Spinal cord (tissue), 10 donors: ENCODE results near the gene KRT39. TPM values are rescaled to one million over a fixed set of nuclear protein-coding genes. Genes with fewer than 3 reads are reported as not detected.
A peak's percentile ranks its signal among the peaks of the same experiment; 100 is the strongest.

Source experiments
- DNase-seq, 6 donors: peaks; one replicate each; pipeline versions ENCODE4 v3.0.0 to v3.0.0-alpha.2; 2013 to 2015; ENCODE audit warnings: low spot score in 6 of 6, low read depth in 4 of 6
- H3K27ac ChIP-seq: one replicate; pipeline ENCODE4 v1.5.1; 2013; ENCODE audit warnings: low read depth, low read length, control low read depth
- H3K27me3 ChIP-seq: one replicate; pipeline ENCODE4 v1.6.1; 2013; ENCODE audit warnings: low read length; ENCODE audit not compliant: control insufficient read depth, insufficient read depth
- H3K36me3 ChIP-seq: one replicate; pipeline ENCODE4 v1.6.1; 2013; ENCODE audit warnings: low read length; ENCODE audit not compliant: control insufficient read depth, insufficient read depth
- H3K4me1 ChIP-seq: one replicate; pipeline ENCODE4 v1.6.1; 2013; ENCODE audit warnings: low read length; ENCODE audit not compliant: control insufficient read depth, insufficient read depth
- H3K4me3 ChIP-seq: one replicate; pipeline ENCODE4 v1.5.1; 2013; ENCODE audit warnings: low read depth, low read length, control low read depth
- H3K9me3 ChIP-seq: one replicate; pipeline ENCODE4 v1.6.1; 2013; ENCODE audit warnings: low read length; ENCODE audit not compliant: control insufficient read depth, insufficient read depth
- WGBS: methylation state at CpG from one replicate; pipeline ENCODE4 v1.1.5; 2013; ENCODE audit warnings: missing lambda C conversion rate; ENCODE audit not compliant: insufficient coverage; 5-methylcytosine and 5-hydroxymethylcytosine counted together
- polyA plus RNA-seq, 2 donors: library from polyadenylated mRNA; unstranded; fragments of 120-200 nt; gene quantifications; one replicate each; pipeline ENCODE4 v1.2.1, GENCODE V29; 2013; ENCODE audit not compliant: insufficient read length in 2 of 2
- total RNA-seq, 2 donors: library from RNA; depleted of rRNA in 1 of 2; stranded (reverse); fragments of 120-200 nt in 1 of 2; fragments of >200 nt in 1 of 2; gene quantifications; one replicate each; pipeline versions ENCODE4 v1.2.3 to v1.2.4, GENCODE V29; 2013 to 2014
- donor health status: healthy.

KRT39 gene
- total and polyA plus RNA-seq, 4 donors: not detected

DNA sequence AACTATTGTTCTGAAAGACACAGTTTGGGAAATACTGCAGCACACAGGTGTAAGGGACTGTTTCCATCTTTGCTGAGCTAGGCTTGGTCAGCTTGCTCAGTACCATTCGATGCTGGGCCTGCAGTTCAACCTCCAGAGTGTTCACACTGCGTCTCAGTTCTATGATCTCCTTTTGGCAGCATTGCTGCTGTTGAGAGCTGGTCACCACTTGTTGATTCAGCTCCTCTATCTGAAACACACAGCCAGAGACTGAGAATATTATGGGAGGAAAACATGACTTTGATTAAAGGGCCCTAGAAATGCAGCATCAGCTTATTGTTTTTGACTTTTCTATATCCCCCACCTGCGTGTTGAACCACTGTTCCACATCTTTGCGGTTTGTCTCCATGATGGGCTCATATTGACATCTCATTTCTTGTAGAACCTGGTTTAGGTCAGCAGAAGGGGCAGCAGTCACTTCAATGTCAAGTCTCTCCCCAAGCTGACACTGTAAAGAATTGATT is 4.6 kb downstream of the KRT39 start:
- Histone ChIP-seq H3K4me3 (no peak overlapping the region), H3K9me3 (no peaks in the 10 kb centered on the region), H3K4me1 (no peaks in the 10 kb centered on the region), H3K27me3 (no peaks in the 10 kb centered on the region), H3K27ac (no peak overlapping the region), H3K36me3 (no peaks in the 10 kb centered on the region)
- WGBS: 90% methylated on average over 2 of the region's 4 CpGs
- no peak for DNase-seq

DNA sequence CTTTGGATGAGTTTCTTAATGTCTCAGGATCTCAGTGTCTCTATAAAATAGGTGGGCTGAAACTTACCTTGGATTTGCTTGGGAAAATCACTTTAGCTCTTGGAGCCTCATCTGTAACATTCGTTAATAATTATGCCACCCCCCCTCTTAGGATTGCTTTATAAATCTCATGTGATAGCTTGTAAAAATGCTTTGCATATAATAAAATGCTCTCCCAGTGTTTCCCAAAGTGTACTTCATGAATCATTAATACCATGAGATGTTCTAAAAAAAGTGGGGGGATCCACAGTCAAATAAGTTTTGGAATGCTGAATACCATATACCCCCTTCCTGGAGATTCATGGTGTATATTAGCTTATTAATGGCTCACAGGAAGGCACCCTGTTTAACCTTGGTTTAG is 5.2 kb downstream of the KRT39 start:
- no peaks in the 10 kb centered on the region for H3K9me3 ChIP-seq
- no peak overlapping the region for H3K4me3 ChIP-seq
- no peak overlapping the region for H3K27ac ChIP-seq
- no peaks in the 10 kb centered on the region for H3K36me3 ChIP-seq
- WGBS: no CpG with 5 or more reads among the region's 1 CpG
- no peaks in the 10 kb centered on the region for H3K27me3 ChIP-seq
- DNase-seq: no peak
- H3K4me1 ChIP-seq: no peaks in the 10 kb centered on the region

- H3K27ac ChIP-seq: no peak overlapping the region
- H3K27me3 ChIP-seq: no peaks in the 10 kb centered on the region
- H3K4me1 ChIP-seq: no peaks in the 10 kb centered on the region
- no peaks in the 10 kb centered on the region for H3K9me3 ChIP-seq
- DNase-seq: no peak
- 96% methylated on average over 7 of the region's 10 CpGs for WGBS
- H3K36me3 ChIP-seq: no peaks in the 10 kb centered on the region
- H3K4me3 ChIP-seq: no peak overlapping the region
Observed at GRCh38 chr17:40960144-40960543, 6.6 kb downstream of the KRT39 start.

- WGBS: 79% methylated on average over 8 of the region's 12 CpGs
- Histone ChIP-seq H3K4me3 (no peak overlapping the region), H3K9me3 (no peaks in the 10 kb centered on the region), H3K27ac (no peak overlapping the region), H3K4me1 (no peaks in the 10 kb centered on the region), H3K36me3 (no peaks in the 10 kb centered on the region), H3K27me3 (no peaks in the 10 kb centered on the region)
- DNase-seq: no peak
Observed at GRCh38 chr17:40958086-40958953, 8.4 kb downstream of the KRT39 start.

- DNase-seq: no peak
- 60% methylated on average over 1 of the region's 8 CpGs for WGBS
Observed at GRCh38 chr17:40956401-40957254, 10.1 kb downstream of the KRT39 start.

GRCh38 chr17:40953881-40954280 is 12.9 kb downstream of the KRT39 start:
- H3K4me1 ChIP-seq: peaks cover 4% of the 10 kb centered on the region
- H3K9me3 ChIP-seq: no peaks in the 10 kb centered on the region
- no peak for DNase-seq
- no peaks in the 10 kb centered on the region for H3K27me3 ChIP-seq
- WGBS: 100% methylated on average over 1 of the region's 2 CpGs
- H3K36me3 ChIP-seq: no peaks in the 10 kb centered on the region
- no peak overlapping the region for H3K27ac ChIP-seq
- H3K4me3 ChIP-seq: no peak overlapping the region

More at GRCh38 chr17:40956401-40957254, 10.1 kb downstream of the KRT39 start:
- Histone ChIP-seq H3K27me3 (no peaks in the 10 kb centered on the region), H3K4me3 (no peak overlapping the region), H3K9me3 (no peaks in the 10 kb centered on the region), H3K4me1 (no peaks in the 10 kb centered on the region), H3K27ac (no peak overlapping the region), H3K36me3 (no peaks in the 10 kb centered on the region)

GRCh38 chr17:40952661-40953060 is 14.1 kb downstream of the KRT39 start:
- Histone ChIP-seq H3K27me3 (no peaks in the 10 kb centered on the region), H3K4me1 (peaks cover 4% of the 10 kb centered on the region), H3K9me3 (no peaks in the 10 kb centered on the region), H3K27ac (no peak overlapping the region), H3K4me3 (no peak overlapping the region), H3K36me3 (no peaks in the 10 kb centered on the region)
- no peak for DNase-seq
- WGBS: no CpG with 5 or more reads among the region's 1 CpG

DNA sequence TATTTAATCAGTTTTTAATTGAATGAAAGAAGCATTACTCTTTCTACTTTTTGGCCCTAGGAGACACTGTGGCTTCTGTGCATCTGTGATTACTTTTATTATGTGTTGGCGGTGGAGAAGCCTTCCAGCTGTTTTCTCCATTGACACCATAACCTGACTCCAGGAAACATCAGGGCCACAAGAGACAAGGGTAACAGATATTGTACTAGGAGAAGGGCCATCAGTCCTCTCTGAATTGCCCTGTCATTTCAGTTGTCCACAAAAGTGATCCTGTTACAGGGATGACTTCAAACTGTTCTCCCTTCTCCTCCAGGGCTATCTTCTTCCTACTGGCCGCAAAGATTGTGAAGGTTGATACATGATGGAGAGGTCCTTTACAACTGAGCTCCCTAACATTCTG is 14.6 kb downstream of the KRT39 start:
- no CpG with 5 or more reads among the region's 2 CpGs for WGBS
- peak in 1 of 6 donors; percentile 48 for DNase-seq

DNA sequence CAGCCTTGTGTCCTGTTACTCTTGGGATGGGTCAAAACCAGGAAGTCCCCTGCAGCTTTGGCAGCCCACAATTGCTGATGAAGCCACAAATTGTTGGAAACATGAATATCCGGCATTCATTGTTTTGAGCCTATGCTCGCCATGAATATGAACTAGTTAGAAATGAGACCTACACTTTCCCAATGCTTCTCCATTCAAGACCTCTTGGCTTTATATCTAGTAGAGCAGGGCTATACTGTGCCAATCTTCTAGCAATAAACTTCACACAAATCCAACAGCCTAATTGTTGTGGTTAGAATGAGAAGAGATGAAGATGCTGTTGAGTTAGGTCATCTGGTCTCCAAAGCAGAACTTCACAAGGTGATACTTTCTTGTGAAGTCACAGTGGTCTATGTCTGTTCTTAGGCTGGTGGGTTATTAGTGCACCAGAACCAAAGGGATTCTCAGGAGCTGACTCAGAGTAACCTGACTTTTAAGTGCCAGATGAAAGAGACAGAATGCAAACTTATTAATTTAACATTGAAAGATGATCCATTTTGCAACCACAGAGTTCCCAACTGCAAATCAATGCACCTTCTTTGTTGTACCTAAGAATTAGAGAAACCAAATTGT is 15.6 kb downstream of the KRT39 start:
- no CpG with 5 or more reads among the region's 2 CpGs for WGBS
- Histone ChIP-seq H3K27me3 (no peaks in the 10 kb centered on the region), H3K4me1 (peaks cover 4% of the 10 kb centered on the region), H3K4me3 (no peak overlapping the region), H3K27ac (no peak overlapping the region), H3K9me3 (no peaks in the 10 kb centered on the region), H3K36me3 (no peaks in the 10 kb centered on the region)
- DNase-seq: no peak

More for the DNA sequence above, 14.6 kb downstream of the KRT39 start:
- Histone ChIP-seq H3K27me3 (no peaks in the 10 kb centered on the region), H3K27ac (no peak overlapping the region), H3K4me1 (peaks cover 4% of the 10 kb centered on the region), H3K9me3 (no peaks in the 10 kb centered on the region), H3K36me3 (no peaks in the 10 kb centered on the region), H3K4me3 (no peak overlapping the region)
